ENCODE data around the gene PSPH.

DNA sequence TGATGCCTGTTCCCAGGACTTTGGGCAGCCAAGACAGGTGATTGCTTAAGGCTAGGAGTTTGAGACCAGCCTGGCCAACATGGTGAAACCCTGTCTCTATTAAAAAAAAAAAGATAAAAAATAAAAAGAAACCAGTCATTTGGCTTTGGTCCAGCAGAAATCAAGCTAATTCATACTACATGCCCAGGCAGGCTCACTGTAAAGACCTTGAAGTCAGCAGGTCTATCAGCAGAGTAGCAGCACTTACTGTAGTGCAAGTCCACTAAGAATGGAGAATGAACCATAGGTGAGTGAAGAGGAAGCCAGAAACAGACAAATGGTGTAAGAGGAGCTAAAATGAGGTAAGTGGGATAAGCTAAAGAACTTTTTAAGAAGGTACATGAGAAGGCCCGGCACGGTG is 24.7 kb downstream of the PSPH start:
- no peak for TF ChIP-seq RAD21 (IDR thresholded peaks at IDR 0.05)
- TF ChIP-seq, protein P1, sequence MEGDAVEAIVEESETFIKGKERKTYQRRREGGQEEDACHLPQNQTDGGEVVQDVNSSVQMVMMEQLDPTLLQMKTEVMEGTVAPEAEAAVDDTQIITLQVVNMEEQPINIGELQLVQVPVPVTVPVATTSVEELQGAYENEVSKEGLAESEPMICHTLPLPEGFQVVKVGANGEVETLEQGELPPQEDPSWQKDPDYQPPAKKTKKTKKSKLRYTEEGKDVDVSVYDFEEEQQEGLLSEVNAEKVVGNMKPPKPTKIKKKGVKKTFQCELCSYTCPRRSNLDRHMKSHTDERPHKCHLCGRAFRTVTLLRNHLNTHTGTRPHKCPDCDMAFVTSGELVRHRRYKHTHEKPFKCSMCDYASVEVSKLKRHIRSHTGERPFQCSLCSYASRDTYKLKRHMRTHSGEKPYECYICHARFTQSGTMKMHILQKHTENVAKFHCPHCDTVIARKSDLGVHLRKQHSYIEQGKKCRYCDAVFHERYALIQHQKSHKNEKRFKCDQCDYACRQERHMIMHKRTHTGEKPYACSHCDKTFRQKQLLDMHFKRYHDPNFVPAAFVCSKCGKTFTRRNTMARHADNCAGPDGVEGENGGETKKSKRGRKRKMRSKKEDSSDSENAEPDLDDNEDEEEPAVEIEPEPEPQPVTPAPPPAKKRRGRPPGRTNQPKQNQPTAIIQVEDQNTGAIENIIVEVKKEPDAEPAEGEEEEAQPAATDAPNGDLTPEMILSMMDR (IDR thresholded peaks at IDR 0.05; ENCODE audit: low read depth, low read length, missing input control): no peak
- TF ChIP-seq, protein P2, sequence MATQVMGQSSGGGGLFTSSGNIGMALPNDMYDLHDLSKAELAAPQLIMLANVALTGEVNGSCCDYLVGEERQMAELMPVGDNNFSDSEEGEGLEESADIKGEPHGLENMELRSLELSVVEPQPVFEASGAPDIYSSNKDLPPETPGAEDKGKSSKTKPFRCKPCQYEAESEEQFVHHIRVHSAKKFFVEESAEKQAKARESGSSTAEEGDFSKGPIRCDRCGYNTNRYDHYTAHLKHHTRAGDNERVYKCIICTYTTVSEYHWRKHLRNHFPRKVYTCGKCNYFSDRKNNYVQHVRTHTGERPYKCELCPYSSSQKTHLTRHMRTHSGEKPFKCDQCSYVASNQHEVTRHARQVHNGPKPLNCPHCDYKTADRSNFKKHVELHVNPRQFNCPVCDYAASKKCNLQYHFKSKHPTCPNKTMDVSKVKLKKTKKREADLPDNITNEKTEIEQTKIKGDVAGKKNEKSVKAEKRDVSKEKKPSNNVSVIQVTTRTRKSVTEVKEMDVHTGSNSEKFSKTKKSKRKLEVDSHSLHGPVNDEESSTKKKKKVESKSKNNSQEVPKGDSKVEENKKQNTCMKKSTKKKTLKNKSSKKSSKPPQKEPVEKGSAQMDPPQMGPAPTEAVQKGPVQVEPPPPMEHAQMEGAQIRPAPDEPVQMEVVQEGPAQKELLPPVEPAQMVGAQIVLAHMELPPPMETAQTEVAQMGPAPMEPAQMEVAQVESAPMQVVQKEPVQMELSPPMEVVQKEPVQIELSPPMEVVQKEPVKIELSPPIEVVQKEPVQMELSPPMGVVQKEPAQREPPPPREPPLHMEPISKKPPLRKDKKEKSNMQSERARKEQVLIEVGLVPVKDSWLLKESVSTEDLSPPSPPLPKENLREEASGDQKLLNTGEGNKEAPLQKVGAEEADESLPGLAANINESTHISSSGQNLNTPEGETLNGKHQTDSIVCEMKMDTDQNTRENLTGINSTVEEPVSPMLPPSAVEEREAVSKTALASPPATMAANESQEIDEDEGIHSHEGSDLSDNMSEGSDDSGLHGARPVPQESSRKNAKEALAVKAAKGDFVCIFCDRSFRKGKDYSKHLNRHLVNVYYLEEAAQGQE (IDR thresholded peaks at IDR 0.05): no peak

All from liver (tissue), 3 donors.